HEK293 (cell line): Measurements from ENCODE around the gene PDCL3.

Experiments
- ZSCAN30 ChIP-seq: fragments of 450-650 bp; IDR thresholded peaks from 2 replicates; pipeline ENCODE4 v1.5.1; 2018; ENCODE audit warnings: missing biosample characterization, mild to moderate bottlenecking, missing genetic modification characterization, moderate library complexity
- TF ChIP-seq, protein P1 (sequence below): sonication (generic); formaldehyde crosslinking; IDR thresholded peaks from 2 replicates; pipeline ENCODE4 v1.8.1; 2022; ENCODE audit warnings: mild to moderate bottlenecking, moderate library complexity, missing genetic modification reagents
- TF ChIP-seq, protein P2 (sequence below): fragments of 450-650 bp; formaldehyde crosslinking; IDR thresholded peaks from 2 replicates; pipeline ENCODE4 v1.5.1; 2016; ENCODE audit warnings: missing biosample characterization, missing genetic modification characterization
- TF ChIP-seq, protein P3 (sequence below): fragments of 450-650 bp; formaldehyde crosslinking; IDR thresholded peaks from 2 replicates; pipeline ENCODE4 v1.5.1; 2016; ENCODE audit warnings: missing biosample characterization, missing genetic modification characterization

DNA sequence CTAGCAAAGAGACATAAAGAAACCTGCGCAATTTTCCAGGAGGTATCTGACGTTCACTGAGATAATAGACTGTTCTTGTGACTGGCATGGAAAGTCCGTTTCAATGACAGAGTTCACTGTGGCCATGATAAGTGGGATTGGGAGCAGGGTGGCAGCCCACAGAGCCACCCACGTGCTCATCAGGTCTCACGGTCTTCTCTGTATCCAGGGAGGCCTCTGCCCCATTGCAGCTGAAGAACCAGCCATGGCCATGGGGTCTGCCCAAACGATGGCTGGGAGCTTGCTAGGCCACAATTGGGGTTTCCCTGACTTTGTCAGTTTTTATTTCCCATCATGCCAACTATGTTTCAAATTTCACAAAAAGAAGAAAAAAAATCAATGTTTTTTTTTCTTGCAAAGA, 57.2 kb downstream of the PDCL3 start:
- TF ChIP-seq, protein P1, sequence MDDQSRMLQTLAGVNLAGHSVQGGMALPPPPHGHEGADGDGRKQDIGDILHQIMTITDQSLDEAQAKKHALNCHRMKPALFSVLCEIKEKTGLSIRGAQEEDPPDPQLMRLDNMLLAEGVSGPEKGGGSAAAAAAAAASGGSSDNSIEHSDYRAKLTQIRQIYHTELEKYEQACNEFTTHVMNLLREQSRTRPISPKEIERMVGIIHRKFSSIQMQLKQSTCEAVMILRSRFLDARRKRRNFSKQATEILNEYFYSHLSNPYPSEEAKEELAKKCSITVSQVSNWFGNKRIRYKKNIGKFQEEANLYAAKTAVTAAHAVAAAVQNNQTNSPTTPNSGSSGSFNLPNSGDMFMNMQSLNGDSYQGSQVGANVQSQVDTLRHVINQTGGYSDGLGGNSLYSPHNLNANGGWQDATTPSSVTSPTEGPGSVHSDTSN (CRISPR knock-in tag), result no peak
- TF ChIP-seq, protein P2, sequence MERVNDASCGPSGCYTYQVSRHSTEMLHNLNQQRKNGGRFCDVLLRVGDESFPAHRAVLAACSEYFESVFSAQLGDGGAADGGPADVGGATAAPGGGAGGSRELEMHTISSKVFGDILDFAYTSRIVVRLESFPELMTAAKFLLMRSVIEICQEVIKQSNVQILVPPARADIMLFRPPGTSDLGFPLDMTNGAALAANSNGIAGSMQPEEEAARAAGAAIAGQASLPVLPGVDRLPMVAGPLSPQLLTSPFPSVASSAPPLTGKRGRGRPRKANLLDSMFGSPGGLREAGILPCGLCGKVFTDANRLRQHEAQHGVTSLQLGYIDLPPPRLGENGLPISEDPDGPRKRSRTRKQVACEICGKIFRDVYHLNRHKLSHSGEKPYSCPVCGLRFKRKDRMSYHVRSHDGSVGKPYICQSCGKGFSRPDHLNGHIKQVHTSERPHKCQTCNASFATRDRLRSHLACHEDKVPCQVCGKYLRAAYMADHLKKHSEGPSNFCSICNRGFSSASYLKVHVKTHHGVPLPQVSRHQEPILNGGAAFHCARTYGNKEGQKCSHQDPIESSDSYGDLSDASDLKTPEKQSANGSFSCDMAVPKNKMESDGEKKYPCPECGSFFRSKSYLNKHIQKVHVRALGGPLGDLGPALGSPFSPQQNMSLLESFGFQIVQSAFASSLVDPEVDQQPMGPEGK (tag by site-specific recombination), result no peak
- TF ChIP-seq, protein P3, sequence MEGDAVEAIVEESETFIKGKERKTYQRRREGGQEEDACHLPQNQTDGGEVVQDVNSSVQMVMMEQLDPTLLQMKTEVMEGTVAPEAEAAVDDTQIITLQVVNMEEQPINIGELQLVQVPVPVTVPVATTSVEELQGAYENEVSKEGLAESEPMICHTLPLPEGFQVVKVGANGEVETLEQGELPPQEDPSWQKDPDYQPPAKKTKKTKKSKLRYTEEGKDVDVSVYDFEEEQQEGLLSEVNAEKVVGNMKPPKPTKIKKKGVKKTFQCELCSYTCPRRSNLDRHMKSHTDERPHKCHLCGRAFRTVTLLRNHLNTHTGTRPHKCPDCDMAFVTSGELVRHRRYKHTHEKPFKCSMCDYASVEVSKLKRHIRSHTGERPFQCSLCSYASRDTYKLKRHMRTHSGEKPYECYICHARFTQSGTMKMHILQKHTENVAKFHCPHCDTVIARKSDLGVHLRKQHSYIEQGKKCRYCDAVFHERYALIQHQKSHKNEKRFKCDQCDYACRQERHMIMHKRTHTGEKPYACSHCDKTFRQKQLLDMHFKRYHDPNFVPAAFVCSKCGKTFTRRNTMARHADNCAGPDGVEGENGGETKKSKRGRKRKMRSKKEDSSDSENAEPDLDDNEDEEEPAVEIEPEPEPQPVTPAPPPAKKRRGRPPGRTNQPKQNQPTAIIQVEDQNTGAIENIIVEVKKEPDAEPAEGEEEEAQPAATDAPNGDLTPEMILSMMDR, result no peak
- TF ChIP-seq ZSCAN30 (tag by site-specific recombination), result no peak
